IgD-negative memory B cell (primary cell): Measurements from ENCODE around the gene RSL24D1. TPM values are rescaled to one million over a fixed set of nuclear protein-coding genes. Genes with fewer than 3 reads are reported as not detected.

Source experiments
- H3K27ac Mint-ChIP-seq, 3 donors: one replicate each; pipeline ENCODE4 v1.8.0; 2020 to 2022; ENCODE audit warnings: mild to moderate bottlenecking in 3 of 3, mixed read lengths in 3 of 3, moderate library complexity in 1 of 3
- H3K27me3 Mint-ChIP-seq: one replicate; pipeline ENCODE4 v1.8.0; 2021; ENCODE audit warnings: mixed read lengths
- H3K36me3 Mint-ChIP-seq: one replicate; pipeline ENCODE4 v1.8.0; 2020; ENCODE audit warnings: mild to moderate bottlenecking, mixed read lengths
- H3K4me1 Mint-ChIP-seq, 3 donors: one replicate each; pipeline ENCODE4 v1.8.0; 2020 to 2022; ENCODE audit warnings: mixed read lengths in 3 of 3, mild to moderate bottlenecking in 1 of 3
- H3K4me3 Mint-ChIP-seq, 4 donors: one replicate each; pipeline ENCODE4 v1.8.0; 2020 to 2022; ENCODE audit warnings: mild to moderate bottlenecking in 4 of 4, mixed read lengths in 4 of 4, moderate library complexity in 3 of 4
- H3K9me3 Mint-ChIP-seq, 3 donors: one replicate each; pipeline ENCODE4 v1.8.0; 2020 to 2021; ENCODE audit warnings: mixed read lengths in 3 of 3, mild to moderate bottlenecking in 1 of 3
- polyA plus RNA-seq: library from polyadenylated mRNA; unstranded; fragments of 300-500 nt; fragmentation: Illumina TruSeq; gene quantifications from one replicate; pipeline ENCODE4 v1.2.3, GENCODE V29; 2021

RSL24D1 gene
- 93.3 TPM for polyA plus RNA-seq

- Mint-ChIP-seq H3K4me1 (peaks cover 16 to 18% (median 18%) of the 10 kb centered on the region in 3 donors), H3K9me3 (no peaks in the 10 kb centered on the region), H3K4me3 (no peak within 1 kb of the TSS), H3K27me3 (no peaks in the 10 kb centered on the region), H3K27ac (no peak within 1 kb of the TSS), H3K36me3 (no peaks in the 10 kb centered on the region)
Measured at GRCh38 chr15:55196458-55197361, at the start of gene RSL24D1. RSL24D1 (minus strand) TSS chr15:55196941; CDS start chr15:55196890, 51 bp downstream.

- H3K4me1 Mint-ChIP-seq: peaks cover 5 to 16% (median 11%) of the 10 kb centered on the region in 3 donors
- no peaks in the 10 kb centered on the region for H3K9me3 Mint-ChIP-seq
- no peak overlapping the region for H3K4me3 Mint-ChIP-seq
- no peak overlapping the region for H3K27ac Mint-ChIP-seq
- peaks cover 10% of the 10 kb centered on the region for H3K36me3 Mint-ChIP-seq
- H3K27me3 Mint-ChIP-seq: no peaks in the 10 kb centered on the region
Measured at GRCh38 chr15:55245059-55245458, 48.3 kb upstream of the RSL24D1 start.

GRCh38 chr15:55241891-55242290 lies 45.1 kb upstream of the RSL24D1 start:
- Mint-ChIP-seq H3K27me3 (no peaks in the 10 kb centered on the region), H3K4me1 (peaks cover 7 to 9% (median 7%) of the 10 kb centered on the region in 3 donors), H3K36me3 (peaks cover 9% of the 10 kb centered on the region), H3K27ac (peak overlapping the region in 1 of 3 donors; percentile 4), H3K9me3 (no peaks in the 10 kb centered on the region), H3K4me3 (no peak overlapping the region)

- peak overlapping the region in 1 of 3 donors; percentile 7 for H3K27ac Mint-ChIP-seq
- no peaks in the 10 kb centered on the region for H3K27me3 Mint-ChIP-seq
- H3K4me1 Mint-ChIP-seq: peaks cover 7 to 10% (median 9%) of the 10 kb centered on the region in 3 donors
- no peak overlapping the region for H3K4me3 Mint-ChIP-seq
- no peaks in the 10 kb centered on the region for H3K9me3 Mint-ChIP-seq
- peaks cover 9% of the 10 kb centered on the region for H3K36me3 Mint-ChIP-seq
Measured at GRCh38 chr15:55241186-55241585, 44.4 kb upstream of the RSL24D1 start.

GRCh38 chr15:55240125-55240760 lies 43.5 kb upstream of the RSL24D1 start:
- Mint-ChIP-seq H3K4me3 (no peak overlapping the region), H3K27ac (no peak overlapping the region), H3K9me3 (no peaks in the 10 kb centered on the region), H3K27me3 (no peaks in the 10 kb centered on the region), H3K4me1 (peaks cover 7 to 10% (median 9%) of the 10 kb centered on the region in 3 donors), H3K36me3 (peaks cover 7% of the 10 kb centered on the region)

- Mint-ChIP-seq H3K27me3 (no peaks in the 10 kb centered on the region), H3K4me3 (no peak overlapping the region), H3K4me1 (peaks cover 7 to 10% (median 9%) of the 10 kb centered on the region in 3 donors)
Measured at GRCh38 chr15:55239440-55240124, 42.8 kb upstream of the RSL24D1 start.

GRCh38 chr15:55238877-55239276 lies 42.1 kb upstream of the RSL24D1 start:
- Mint-ChIP-seq H3K4me1 (peaks cover 7 to 10% (median 9%) of the 10 kb centered on the region in 3 donors), H3K36me3 (peaks cover 5% of the 10 kb centered on the region), H3K27me3 (no peaks in the 10 kb centered on the region), H3K27ac (no peak overlapping the region), H3K9me3 (no peaks in the 10 kb centered on the region), H3K4me3 (no peak overlapping the region)

More at GRCh38 chr15:55239440-55240124, 42.8 kb upstream of the RSL24D1 start:
- Mint-ChIP-seq H3K27ac (no peak overlapping the region), H3K9me3 (no peaks in the 10 kb centered on the region), H3K36me3 (peaks cover 5% of the 10 kb centered on the region)

GRCh38 chr15:55237219-55238130 lies 40.7 kb upstream of the RSL24D1 start:
- Mint-ChIP-seq H3K4me3 (no peak overlapping the region), H3K27me3 (no peaks in the 10 kb centered on the region), H3K9me3 (no peaks in the 10 kb centered on the region), H3K27ac (no peak overlapping the region), H3K4me1 (peaks cover 7 to 9% (median 7%) of the 10 kb centered on the region in 3 donors), H3K36me3 (peaks cover 6% of the 10 kb centered on the region)

GRCh38 chr15:55235546-55236036 lies 38.9 kb upstream of the RSL24D1 start:
- H3K36me3 Mint-ChIP-seq: peaks cover 9% of the 10 kb centered on the region
- no peak overlapping the region for H3K27ac Mint-ChIP-seq
- H3K27me3 Mint-ChIP-seq: no peaks in the 10 kb centered on the region
- peaks cover 3 to 4% (median 4%) of the 10 kb centered on the region in 3 donors for H3K4me1 Mint-ChIP-seq
- no peak overlapping the region for H3K4me3 Mint-ChIP-seq
- no peaks in the 10 kb centered on the region for H3K9me3 Mint-ChIP-seq

- peaks cover 9% of the 10 kb centered on the region for H3K36me3 Mint-ChIP-seq
- H3K27me3 Mint-ChIP-seq: no peaks in the 10 kb centered on the region
- no peak overlapping the region for H3K27ac Mint-ChIP-seq
- H3K4me3 Mint-ChIP-seq: no peak overlapping the region
- no peaks in the 10 kb centered on the region for H3K9me3 Mint-ChIP-seq
- peaks cover 3 to 6% (median 4%) of the 10 kb centered on the region in 3 donors for H3K4me1 Mint-ChIP-seq
Measured at GRCh38 chr15:55234800-55235104, 38.0 kb upstream of the RSL24D1 start.

GRCh38 chr15:55234104-55234799 lies 37.5 kb upstream of the RSL24D1 start:
- no peak overlapping the region for H3K27ac Mint-ChIP-seq
- peaks cover 3 to 6% (median 4%) of the 10 kb centered on the region in 3 donors for H3K4me1 Mint-ChIP-seq
- H3K36me3 Mint-ChIP-seq: peaks cover 9% of the 10 kb centered on the region
- no peak overlapping the region for H3K4me3 Mint-ChIP-seq
- no peaks in the 10 kb centered on the region for H3K9me3 Mint-ChIP-seq
- no peaks in the 10 kb centered on the region for H3K27me3 Mint-ChIP-seq

GRCh38 chr15:55231455-55231854 lies 34.7 kb upstream of the RSL24D1 start:
- Mint-ChIP-seq H3K36me3 (peaks cover 5% of the 10 kb centered on the region), H3K27ac (no peak overlapping the region), H3K27me3 (no peaks in the 10 kb centered on the region), H3K9me3 (no peaks in the 10 kb centered on the region), H3K4me1 (peaks cover 0 to 4% (median 3%) of the 10 kb centered on the region in 3 donors), H3K4me3 (no peak overlapping the region)

- H3K4me3 Mint-ChIP-seq: no peak overlapping the region
- H3K4me1 Mint-ChIP-seq: peaks cover 0 to 4% (median 3%) of the 10 kb centered on the region in 3 donors
- H3K36me3 Mint-ChIP-seq: peaks cover 5% of the 10 kb centered on the region
- no peaks in the 10 kb centered on the region for H3K27me3 Mint-ChIP-seq
- H3K9me3 Mint-ChIP-seq: no peaks in the 10 kb centered on the region
- no peak overlapping the region for H3K27ac Mint-ChIP-seq
Measured at GRCh38 chr15:55230953-55231352, 34.2 kb upstream of the RSL24D1 start.
